ENCODE results near the gene NDRG2. TPM values are rescaled to one million over a fixed set of nuclear protein-coding genes. Genes with fewer than 3 reads are reported as not detected.
A peak's percentile ranks its signal among the peaks of the same experiment; 100 is the strongest.

NDRG2 gene
- total RNA-seq, 4 donors from 2014 or later: 111 to 563 (median 200) TPM

GRCh38 chr14:21023817-21024584 lies 860 bp downstream of the NDRG2 start:
- Histone ChIP-seq H3K36me3 (no peaks in the 10 kb centered on the region), H3K27ac (peak overlapping the region; percentile 99), H3K9me3 (no peaks in the 10 kb centered on the region), H3K4me3 (peak overlapping the region; percentile 84 to 96), H3K4me1 (peaks cover 5 to 12% of the 10 kb centered on the region in 2 donors), H3K27me3 (no peaks in the 10 kb centered on the region)
- DNase-seq: no peak
- TF ChIP-seq CTCF (IDR thresholded peaks at IDR 0.05): no peak
- TF ChIP-seq POLR2A (IDR thresholded peaks at IDR 0.05): no peak
- intact Hi-C loops (cut with DNase I; ENCODE audit: low total_unique reads): no loop called here

- Histone ChIP-seq H3K36me3 (no peaks in the 10 kb centered on the region), H3K4me1 (peaks cover 5 to 12% of the 10 kb centered on the region in 2 donors), H3K27ac (peak overlapping the region; percentile 99), H3K9me3 (no peaks in the 10 kb centered on the region), H3K27me3 (no peaks in the 10 kb centered on the region), H3K4me3 (peak overlapping the region; percentile 84 to 96)
- TF ChIP-seq CTCF (IDR thresholded peaks at IDR 0.05) (no peak), POLR2A (IDR thresholded peaks at IDR 0.05) (no peak)
- intact Hi-C loops (cut with DNase I; ENCODE audit: low total_unique reads): no loop called here
- no peak for DNase-seq
Measured at GRCh38 chr14:21023174-21023573, 1.7 kb downstream of the NDRG2 start.

GRCh38 chr14:21022686-21023085 lies 2.2 kb downstream of the NDRG2 start:
- Histone ChIP-seq H3K36me3 (no peaks in the 10 kb centered on the region), H3K9me3 (no peaks in the 10 kb centered on the region), H3K4me3 (peak overlapping the region; percentile 84 to 96), H3K27me3 (no peaks in the 10 kb centered on the region), H3K4me1 (peaks cover 5 to 12% of the 10 kb centered on the region in 2 donors), H3K27ac (peak overlapping the region; percentile 99)
- intact Hi-C loops (cut with DNase I; ENCODE audit: low total_unique reads): no loop called here
- no peak for TF ChIP-seq CTCF (IDR thresholded peaks at IDR 0.05)
- TF ChIP-seq POLR2A (IDR thresholded peaks at IDR 0.05): no peak
- DNase-seq: no peak

GRCh38 chr14:21020977-21021545 lies 3.8 kb downstream of the NDRG2 start:
- H3K36me3 ChIP-seq: no peaks in the 10 kb centered on the region
- H3K4me3 ChIP-seq: no peak overlapping the region
- TF ChIP-seq CTCF (IDR thresholded peaks at IDR 0.05) (no peak), POLR2A (IDR thresholded peaks at IDR 0.05) (no peak)
- H3K27me3 ChIP-seq: no peaks in the 10 kb centered on the region
- peaks cover 0 to under 1% of the 10 kb centered on the region in 2 donors for H3K4me1 ChIP-seq
- intact Hi-C loops (cut with DNase I; ENCODE audit: low total_unique reads): no loop called here
- H3K27ac ChIP-seq: peak overlapping the region in 1 of 2 donors; percentile 99
- DNase-seq: no peak
- H3K9me3 ChIP-seq: no peaks in the 10 kb centered on the region

- H3K4me1 ChIP-seq: peaks cover 3 to 4% of the 10 kb centered on the region in 2 donors
- peak overlapping the region in 1 of 2 donors; percentile 0 for H3K27ac ChIP-seq
- no peak for TF ChIP-seq CTCF (IDR thresholded peaks at IDR 0.05)
- intact Hi-C loops (cut with DNase I; ENCODE audit: low total_unique reads): no loop called here
- no peak for DNase-seq
- H3K4me3 ChIP-seq: no peak overlapping the region
- no peaks in the 10 kb centered on the region for H3K36me3 ChIP-seq
- no peaks in the 10 kb centered on the region for H3K27me3 ChIP-seq
- H3K9me3 ChIP-seq: no peaks in the 10 kb centered on the region
Measured at GRCh38 chr14:21019366-21019765, 5.5 kb downstream of the NDRG2 start.
